B cell (primary cell): ENCODE measurements around the gene SLC15A2.

ENCODE experiments used
- EZH2 ChIP-seq: IDR thresholded peaks from 2 replicates; pipeline ENCODE4 v1.6.1; 2012; ENCODE audit warnings: borderline replicate concordance, low read depth, mild to moderate bottlenecking, moderate library complexity, low read length; ENCODE audit not compliant: insufficient read depth, poor library complexity, severe bottlenecking
- TF ChIP-seq, protein P1 (sequence below): fragments of 200-600 bp; IDR thresholded peaks from one replicate; pipeline ENCODE4 v1.8.0; 2022; ENCODE audit warnings: antibody characterized with exemption, mild to moderate bottlenecking

DNA sequence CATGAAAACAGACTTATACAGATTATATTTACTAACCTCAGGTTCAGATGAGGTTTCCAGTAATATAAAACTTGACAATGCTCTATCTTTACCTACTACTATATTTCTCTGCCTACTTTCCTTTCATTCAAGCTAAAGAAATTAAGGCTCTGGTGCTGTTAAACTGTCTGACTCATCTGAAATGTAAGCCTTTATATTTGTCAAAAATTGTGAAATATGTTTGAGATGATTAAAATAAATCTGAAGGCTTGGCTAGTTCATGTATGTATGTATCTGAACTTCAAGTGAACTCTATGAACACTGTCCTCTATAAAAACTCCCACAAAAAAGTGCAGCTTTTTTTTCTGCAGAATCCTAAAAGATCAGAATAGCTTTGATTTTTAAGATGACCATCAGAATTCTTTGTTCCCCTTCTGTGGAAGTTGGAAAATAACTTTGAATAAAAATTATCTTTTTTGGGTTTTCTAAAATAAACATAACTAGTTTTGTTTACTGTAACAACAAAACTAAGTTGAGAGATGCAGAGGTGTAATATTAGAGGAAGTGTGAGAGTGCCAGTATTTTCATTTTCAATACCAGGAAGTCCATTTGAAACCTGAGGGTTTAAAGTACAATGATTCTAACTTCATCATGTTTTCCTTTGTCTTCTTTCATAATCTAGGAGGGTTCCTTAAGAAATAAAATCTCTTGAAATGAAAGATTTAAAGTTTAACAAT lies 85.7 kb downstream of the SLC15A2 start:
- TF ChIP-seq, protein P1, sequence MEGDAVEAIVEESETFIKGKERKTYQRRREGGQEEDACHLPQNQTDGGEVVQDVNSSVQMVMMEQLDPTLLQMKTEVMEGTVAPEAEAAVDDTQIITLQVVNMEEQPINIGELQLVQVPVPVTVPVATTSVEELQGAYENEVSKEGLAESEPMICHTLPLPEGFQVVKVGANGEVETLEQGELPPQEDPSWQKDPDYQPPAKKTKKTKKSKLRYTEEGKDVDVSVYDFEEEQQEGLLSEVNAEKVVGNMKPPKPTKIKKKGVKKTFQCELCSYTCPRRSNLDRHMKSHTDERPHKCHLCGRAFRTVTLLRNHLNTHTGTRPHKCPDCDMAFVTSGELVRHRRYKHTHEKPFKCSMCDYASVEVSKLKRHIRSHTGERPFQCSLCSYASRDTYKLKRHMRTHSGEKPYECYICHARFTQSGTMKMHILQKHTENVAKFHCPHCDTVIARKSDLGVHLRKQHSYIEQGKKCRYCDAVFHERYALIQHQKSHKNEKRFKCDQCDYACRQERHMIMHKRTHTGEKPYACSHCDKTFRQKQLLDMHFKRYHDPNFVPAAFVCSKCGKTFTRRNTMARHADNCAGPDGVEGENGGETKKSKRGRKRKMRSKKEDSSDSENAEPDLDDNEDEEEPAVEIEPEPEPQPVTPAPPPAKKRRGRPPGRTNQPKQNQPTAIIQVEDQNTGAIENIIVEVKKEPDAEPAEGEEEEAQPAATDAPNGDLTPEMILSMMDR, result no peak
- TF ChIP-seq EZH2, result no peak
